Peyer's patch (tissue), 4 donors: ENCODE measurements around the gene RAE1.

ENCODE experiments used
- POLR2A ChIP-seq, 2 donors: fragments of 450-650 bp; IDR thresholded peaks; one replicate each; pipeline ENCODE4 v1.5.1; 2017; ENCODE audit warnings: antibody characterized with exemption in 2 of 2, mild to moderate bottlenecking in 2 of 2, moderate library complexity in 2 of 2
- TF ChIP-seq, protein P1 (sequence below), 6 experiments: fragments of 450-650 bp in 4 of 6; fragments of 200-600 bp in 2 of 6; sonication (generic) in 1 of 6; IDR thresholded peaks; one replicate each; pipeline ENCODE4 v1.5.1; 2017 to 2019; ENCODE audit warnings: antibody characterized with exemption in 6 of 6, mild to moderate bottlenecking in 3 of 6, moderate library complexity in 1 of 6

DNA sequence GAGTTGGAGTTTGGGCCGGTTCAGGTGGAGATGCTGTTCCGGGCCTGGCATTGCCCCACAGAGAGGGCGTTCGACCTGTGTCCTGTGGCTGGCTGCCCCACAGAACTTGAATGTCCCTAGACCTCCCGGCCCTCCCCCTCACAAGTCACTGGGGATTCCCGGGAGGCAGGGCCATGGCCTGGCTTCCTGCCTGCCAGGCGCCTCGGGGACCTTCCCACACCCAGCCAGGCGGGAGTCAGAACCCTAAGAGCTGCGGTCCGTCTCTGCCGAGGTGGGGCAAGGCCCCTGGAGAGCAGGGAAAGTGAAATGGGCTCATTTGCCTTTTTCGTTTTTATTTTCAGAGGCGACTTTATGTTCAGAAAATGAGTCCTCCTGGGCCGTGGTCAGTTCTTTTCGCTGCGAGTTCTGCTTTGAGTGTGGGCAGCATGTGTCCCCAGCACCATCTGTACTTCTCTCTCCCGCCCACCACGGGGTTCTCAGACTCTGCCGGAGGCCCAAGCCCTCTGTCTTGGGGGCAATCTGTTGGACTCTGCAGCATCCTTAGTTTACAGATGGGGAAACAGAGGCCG is 48.6 kb downstream of the RAE1 start:
- TF ChIP-seq, protein P1, sequence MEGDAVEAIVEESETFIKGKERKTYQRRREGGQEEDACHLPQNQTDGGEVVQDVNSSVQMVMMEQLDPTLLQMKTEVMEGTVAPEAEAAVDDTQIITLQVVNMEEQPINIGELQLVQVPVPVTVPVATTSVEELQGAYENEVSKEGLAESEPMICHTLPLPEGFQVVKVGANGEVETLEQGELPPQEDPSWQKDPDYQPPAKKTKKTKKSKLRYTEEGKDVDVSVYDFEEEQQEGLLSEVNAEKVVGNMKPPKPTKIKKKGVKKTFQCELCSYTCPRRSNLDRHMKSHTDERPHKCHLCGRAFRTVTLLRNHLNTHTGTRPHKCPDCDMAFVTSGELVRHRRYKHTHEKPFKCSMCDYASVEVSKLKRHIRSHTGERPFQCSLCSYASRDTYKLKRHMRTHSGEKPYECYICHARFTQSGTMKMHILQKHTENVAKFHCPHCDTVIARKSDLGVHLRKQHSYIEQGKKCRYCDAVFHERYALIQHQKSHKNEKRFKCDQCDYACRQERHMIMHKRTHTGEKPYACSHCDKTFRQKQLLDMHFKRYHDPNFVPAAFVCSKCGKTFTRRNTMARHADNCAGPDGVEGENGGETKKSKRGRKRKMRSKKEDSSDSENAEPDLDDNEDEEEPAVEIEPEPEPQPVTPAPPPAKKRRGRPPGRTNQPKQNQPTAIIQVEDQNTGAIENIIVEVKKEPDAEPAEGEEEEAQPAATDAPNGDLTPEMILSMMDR (IDR thresholded peaks at IDR 0.05), result no peak
- no peak for TF ChIP-seq POLR2A (IDR thresholded peaks at IDR 0.05)
